SK-N-MC (cell line): Measurements from ENCODE around the gene ST6GALNAC2.

ENCODE experiments used
- EZH2 ChIP-seq: fragments of 200-600 bp; sonication (generic); IDR thresholded peaks from one replicate; pipeline ENCODE4 v1.6.1; 2017; ENCODE audit warnings: antibody characterized with exemption
- FOXP2 ChIP-seq: optimal IDR thresholded peaks from 2 replicates; pipeline ENCODE3; 2011; ENCODE audit warnings: mild to moderate bottlenecking, moderate library complexity; ENCODE audit not compliant: insufficient read depth; ENCODE audit errors: extremely low read length, control extremely low read depth
- POLR2AphosphoS5 ChIP-seq: IDR thresholded peaks from 2 replicates; pipeline ENCODE4 v1.6.1; 2012; ENCODE audit warnings: mild to moderate bottlenecking, low read depth, low read length, borderline replicate concordance

DNA sequence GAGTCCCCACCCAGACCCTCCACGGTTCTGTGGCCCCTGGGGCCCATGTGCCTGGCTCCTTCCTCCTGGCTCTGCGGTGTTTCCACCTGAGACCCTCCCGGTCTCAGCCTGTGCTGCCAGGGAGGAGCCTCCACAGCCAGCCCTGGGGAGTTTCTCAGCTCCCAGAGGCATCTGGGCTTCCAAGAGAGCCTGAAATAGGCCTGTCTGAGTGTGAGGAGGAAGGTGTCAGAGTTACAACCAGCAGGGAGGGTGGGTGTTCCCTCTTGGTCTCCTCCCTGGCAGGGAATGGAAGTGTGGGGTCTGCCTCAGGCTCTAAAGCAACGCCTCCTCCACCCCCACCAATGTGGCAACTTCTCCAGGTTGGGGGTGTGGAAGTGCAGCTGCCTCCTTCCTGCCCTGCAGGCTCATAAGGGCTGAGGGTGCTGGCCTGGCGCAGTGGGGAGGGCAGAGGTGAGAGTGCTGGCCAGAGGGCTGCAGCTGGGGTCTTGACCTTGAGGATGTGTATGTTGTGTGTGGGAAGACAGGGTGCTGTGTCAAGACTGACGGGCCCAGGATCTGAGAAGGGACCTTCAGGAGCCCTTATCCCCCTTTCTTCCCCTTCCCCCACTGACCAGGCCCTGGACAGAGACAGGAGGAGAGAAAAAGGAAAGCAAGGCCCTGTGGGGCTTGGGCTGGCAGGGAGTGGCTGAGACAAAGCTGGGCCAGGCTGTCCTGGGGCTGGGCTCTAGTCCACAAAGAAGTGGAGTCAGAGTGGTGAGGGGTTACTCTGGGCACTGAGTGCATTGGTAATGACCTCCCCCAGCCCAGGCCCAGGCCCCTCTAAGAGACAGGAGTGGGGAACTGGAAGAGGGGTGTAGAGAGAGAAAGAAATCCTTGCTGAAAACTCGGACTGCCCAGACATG, 50.6 kb downstream of the ST6GALNAC2 start:
- TF ChIP-seq EZH2 (no peak), POLR2AphosphoS5 (no peak), FOXP2 (no peak)
